ENCODE data around the gene CCDC3. TPM values are rescaled to one million over a fixed set of nuclear protein-coding genes. Genes with fewer than 3 reads are reported as not detected.

The CCDC3 gene
- total RNA-seq, 1 experiment from 2014 or later = 106 TPM

- Histone ChIP-seq H3K9me3 (replicated peaks) (no peaks in the 10 kb centered on the region), H3K27me3 (no peaks in the 10 kb centered on the region), H3K4me3 (no peak overlapping the region), H3K4me1 (no peaks in the 10 kb centered on the region), H3K36me3 (no peaks in the 10 kb centered on the region), H3K27ac (no peak overlapping the region)
- no peak for DNase-seq
Observed at GRCh38 chr10:12852687-12853086, 148.8 kb downstream of the CCDC3 start.

- H3K9me3 ChIP-seq (replicated peaks) = no peaks in the 10 kb centered on the region
- H3K27me3 ChIP-seq = no peaks in the 10 kb centered on the region
- H3K4me3 ChIP-seq = no peak overlapping the region
- no peak for DNase-seq
- H3K27ac ChIP-seq = no peak overlapping the region
- no peaks in the 10 kb centered on the region for H3K36me3 ChIP-seq
- H3K4me1 ChIP-seq = no peaks in the 10 kb centered on the region; the same call in 1 of the 2 replicates
Observed at GRCh38 chr10:12849319-12850181, 152.0 kb downstream of the CCDC3 start.

- no peaks in the 10 kb centered on the region; the same call in 1 of the 2 replicates for H3K4me1 ChIP-seq
- H3K9me3 ChIP-seq (replicated peaks) = no peaks in the 10 kb centered on the region
- H3K27ac ChIP-seq = no peak overlapping the region
- no peak for DNase-seq
- H3K36me3 ChIP-seq = no peaks in the 10 kb centered on the region
- no peak overlapping the region for H3K4me3 ChIP-seq
- H3K27me3 ChIP-seq = no peaks in the 10 kb centered on the region
Observed at GRCh38 chr10:12848439-12849173, 152.9 kb downstream of the CCDC3 start.

GRCh38 chr10:12847361-12847975 is 154.0 kb downstream of the CCDC3 start:
- peak in 1 of 2 experiments; percentile 18 for DNase-seq
- H3K27me3 ChIP-seq = no peaks in the 10 kb centered on the region
- no peak overlapping the region for H3K4me3 ChIP-seq
- no peaks in the 10 kb centered on the region for H3K36me3 ChIP-seq
- H3K9me3 ChIP-seq (replicated peaks) = no peaks in the 10 kb centered on the region
- H3K4me1 ChIP-seq = no peaks in the 10 kb centered on the region; the same call in 1 of the 2 replicates
- no peak overlapping the region for H3K27ac ChIP-seq

GRCh38 chr10:12846718-12847117 is 154.8 kb downstream of the CCDC3 start:
- no peaks in the 10 kb centered on the region for H3K27me3 ChIP-seq
- no peaks in the 10 kb centered on the region for H3K36me3 ChIP-seq
- H3K4me1 ChIP-seq = no peaks in the 10 kb centered on the region; the same call in 1 of the 2 replicates
- DNase-seq = no peak
- no peak overlapping the region for H3K4me3 ChIP-seq
- H3K9me3 ChIP-seq (replicated peaks) = no peaks in the 10 kb centered on the region
- no peak overlapping the region for H3K27ac ChIP-seq

Other genes starting within 250 kb of the CCDC3 start
- 3.6 and 4.0 TPM in 2 replicates for gene OPTN, start 98.5 kb upstream of the CCDC3 start, total RNA-seq (2014; rRNA removed; shearing (Covaris generic))
- gene MCM10, start 159.8 kb upstream of the CCDC3 start, total RNA-seq (2014; rRNA removed; shearing (Covaris generic)) = 49.5 and 53.1 TPM in 2 replicates
- gene UCMA, start 232.7 kb upstream of the CCDC3 start, total RNA-seq (2014; rRNA removed; shearing (Covaris generic)) = not detected in 2 replicates

All from SJCRH30 (cell line).